Stomach smooth muscle (tissue), 2 donors: ENCODE measurements around the gene GADD45GIP1.

Experiments used
- H3K27ac ChIP-seq: one replicate; pipeline ENCODE4 v1.7.0; 2013; ENCODE audit warnings: mild to moderate bottlenecking, low read length, inconsistent platforms
- H3K27me3 ChIP-seq, 2 donors: one replicate each; pipeline ENCODE4 v1.7.0; 2013; ENCODE audit warnings: low read length in 2 of 2; ENCODE audit not compliant: insufficient read depth in 2 of 2, control insufficient read depth in 1 of 2
- H3K36me3 ChIP-seq, 2 donors: one replicate each; pipeline ENCODE4 v1.7.0; 2013; ENCODE audit warnings: low read length in 2 of 2; ENCODE audit not compliant: control insufficient read depth in 2 of 2, insufficient read depth in 2 of 2
- H3K4me1 ChIP-seq: one replicate; pipeline ENCODE4 v1.7.0; 2013; ENCODE audit warnings: low read length; ENCODE audit not compliant: control insufficient read depth, insufficient read depth
- H3K4me3 ChIP-seq, 2 donors: one replicate each; pipeline ENCODE4 v1.7.0; 2013; ENCODE audit warnings: low read length in 2 of 2
- H3K9ac ChIP-seq, 2 donors: one replicate each; pipeline ENCODE4 v1.7.0; 2013; ENCODE audit warnings: low read length in 2 of 2, mild to moderate bottlenecking in 1 of 2
- H3K9me3 ChIP-seq, 2 donors: one replicate each; pipeline ENCODE4 v1.7.0; 2013; ENCODE audit warnings: low read length in 2 of 2; ENCODE audit not compliant: control insufficient read depth in 2 of 2
- donor health status: healthy.
- donor health status: Pancreatic carcinoma.

Gene GADD45GIP1

DNA sequence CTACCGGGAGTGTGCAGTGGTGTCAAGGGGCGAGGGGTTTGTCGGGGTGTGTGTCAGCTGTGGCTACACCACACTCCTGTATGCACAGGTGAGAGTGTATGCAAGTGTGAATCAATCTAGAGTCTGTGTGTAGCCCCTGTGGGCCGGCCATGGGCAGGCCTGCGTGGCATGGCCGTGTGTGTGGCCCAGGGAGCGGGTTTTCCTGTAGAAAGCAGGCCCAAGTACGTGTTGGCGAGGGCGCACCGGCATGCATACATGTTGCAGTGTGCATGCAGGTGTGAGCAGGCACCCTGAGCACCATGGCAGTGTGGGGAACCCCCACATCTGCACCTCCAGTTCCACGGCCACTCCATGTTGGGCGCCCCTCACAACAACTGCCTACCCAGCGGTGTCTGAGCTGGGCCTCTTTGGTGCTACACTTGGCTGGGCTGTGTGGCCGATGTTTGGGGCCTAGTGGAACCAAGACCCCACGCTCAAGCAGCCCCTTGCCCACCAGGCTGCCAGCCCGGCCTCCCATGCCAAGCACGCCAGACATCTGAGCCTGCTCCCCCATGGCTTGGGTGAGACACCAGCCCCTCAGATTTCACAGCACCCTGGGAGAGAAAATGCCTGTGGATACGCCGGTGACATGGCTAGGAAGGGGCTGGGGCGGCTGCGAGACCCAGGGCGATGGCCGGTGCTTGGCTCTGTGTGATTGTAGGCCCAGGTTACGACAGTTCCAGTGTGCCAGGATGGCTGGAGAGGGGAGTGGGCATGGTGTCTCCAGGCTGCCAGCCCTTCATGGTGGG lies 40.4 kb upstream of the GADD45GIP1 start:
- Histone ChIP-seq H3K9ac (peak overlapping the region; percentile 69 to 72), H3K36me3 (peaks cover 0 to 10% of the 10 kb centered on the region in 2 donors), H3K27me3 (no peaks in the 10 kb centered on the region), H3K4me3 (peak overlapping the region; percentile 87 to 90), H3K4me1 (peaks cover 63% of the 10 kb centered on the region), H3K9me3 (no peaks in the 10 kb centered on the region), H3K27ac (peak overlapping the region; percentile 95)

GRCh38 chr19:12996406-12997094 lies 39.5 kb upstream of the GADD45GIP1 start:
- peak overlapping the region; percentile 87 to 90 for H3K4me3 ChIP-seq
- H3K9me3 ChIP-seq: no peaks in the 10 kb centered on the region
- peaks cover 55% of the 10 kb centered on the region for H3K4me1 ChIP-seq
- H3K36me3 ChIP-seq: peaks cover 0 to 10% of the 10 kb centered on the region in 2 donors
- peak overlapping the region; percentile 95 for H3K27ac ChIP-seq
- H3K9ac ChIP-seq: peak overlapping the region; percentile 72 to 74
- no peaks in the 10 kb centered on the region for H3K27me3 ChIP-seq

GRCh38 chr19:12995596-12996405 lies 38.8 kb upstream of the GADD45GIP1 start:
- peaks cover 48% of the 10 kb centered on the region for H3K4me1 ChIP-seq
- H3K9me3 ChIP-seq: no peaks in the 10 kb centered on the region
- H3K4me3 ChIP-seq: peak overlapping the region; percentile 87 to 90
- no peaks in the 10 kb centered on the region for H3K27me3 ChIP-seq
- peak overlapping the region; percentile 95 for H3K27ac ChIP-seq
- H3K9ac ChIP-seq: peak overlapping the region; percentile 72 to 74
- H3K36me3 ChIP-seq: peaks cover 0 to 10% of the 10 kb centered on the region in 2 donors

- Histone ChIP-seq H3K27me3 (no peaks in the 10 kb centered on the region), H3K9ac (peak within 1 kb of the TSS; percentile 72 to 74), H3K4me1 (peaks cover 39% of the 10 kb centered on the region), H3K9me3 (no peaks in the 10 kb centered on the region), H3K4me3 (peak within 1 kb of the TSS; percentile 87 to 90), H3K27ac (peak within 1 kb of the TSS; percentile 95), H3K36me3 (peaks cover 0 to 10% of the 10 kb centered on the region in 2 donors)
Observed at GRCh38 chr19:12994701-12995595, 37.9 kb upstream of the GADD45GIP1 start, which contains the start of gene NFIX. Gene NFIX (plus strand): TSS chr19:12995475. CDS start chr19:12995838, 363 bp downstream.

DNA sequence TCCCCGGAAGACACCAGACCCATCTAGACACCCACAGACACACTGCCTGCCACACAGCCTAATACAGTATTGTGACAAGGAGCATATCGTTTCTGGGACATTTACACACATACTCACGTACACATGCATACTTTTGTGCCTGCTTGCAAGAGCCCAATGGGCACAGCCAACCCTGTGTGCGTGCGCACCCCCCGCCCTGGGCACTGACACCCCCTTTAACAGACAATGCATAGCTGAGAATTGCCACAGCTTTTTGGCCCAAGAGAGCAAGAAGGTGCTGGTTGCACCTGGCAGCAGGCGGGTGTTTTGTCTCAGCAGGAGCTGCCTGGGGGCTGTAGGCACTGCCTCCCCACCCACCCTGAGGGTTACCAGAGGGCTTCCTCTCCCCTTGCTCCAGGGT lies 36.5 kb upstream of the GADD45GIP1 start:
- Histone ChIP-seq H3K27me3 (no peaks in the 10 kb centered on the region), H3K4me1 (peaks cover 26% of the 10 kb centered on the region), H3K27ac (no peak overlapping the region)

GRCh38 chr19:12992729-12993128 lies 35.7 kb upstream of the GADD45GIP1 start:
- Histone ChIP-seq H3K4me3 (no peak overlapping the region), H3K27ac (no peak overlapping the region), H3K9ac (no peak overlapping the region), H3K4me1 (peaks cover 21% of the 10 kb centered on the region), H3K27me3 (no peaks in the 10 kb centered on the region), H3K9me3 (no peaks in the 10 kb centered on the region), H3K36me3 (no peaks in the 10 kb centered on the region)

More for the DNA sequence above, 36.5 kb upstream of the GADD45GIP1 start:
- Histone ChIP-seq H3K9ac (no peak overlapping the region), H3K36me3 (peaks cover 0 to 1% of the 10 kb centered on the region in 2 donors), H3K9me3 (no peaks in the 10 kb centered on the region), H3K4me3 (no peak overlapping the region)

DNA sequence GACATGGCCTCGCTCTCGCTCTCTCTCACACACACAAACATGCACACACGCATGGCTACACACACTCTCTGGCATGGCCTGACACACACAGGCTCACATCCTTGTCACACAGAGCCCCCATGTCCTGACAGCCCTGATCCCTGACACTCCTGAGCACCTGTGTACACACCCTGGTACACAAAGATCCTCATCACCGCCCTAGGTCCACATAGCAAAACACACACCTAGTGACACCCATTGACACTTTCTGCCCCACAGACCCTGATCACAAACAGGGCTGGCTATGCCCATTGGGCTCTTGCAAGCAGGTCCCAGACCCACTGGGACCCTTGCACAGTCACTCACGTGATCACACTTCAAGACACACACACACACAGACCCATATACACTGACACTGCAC lies 34.3 kb upstream of the GADD45GIP1 start:
- Histone ChIP-seq H3K4me1 (peaks cover 8% of the 10 kb centered on the region), H3K27ac (no peak overlapping the region), H3K27me3 (no peaks in the 10 kb centered on the region), H3K9me3 (no peaks in the 10 kb centered on the region), H3K4me3 (no peak overlapping the region), H3K9ac (no peak overlapping the region), H3K36me3 (no peaks in the 10 kb centered on the region)

DNA sequence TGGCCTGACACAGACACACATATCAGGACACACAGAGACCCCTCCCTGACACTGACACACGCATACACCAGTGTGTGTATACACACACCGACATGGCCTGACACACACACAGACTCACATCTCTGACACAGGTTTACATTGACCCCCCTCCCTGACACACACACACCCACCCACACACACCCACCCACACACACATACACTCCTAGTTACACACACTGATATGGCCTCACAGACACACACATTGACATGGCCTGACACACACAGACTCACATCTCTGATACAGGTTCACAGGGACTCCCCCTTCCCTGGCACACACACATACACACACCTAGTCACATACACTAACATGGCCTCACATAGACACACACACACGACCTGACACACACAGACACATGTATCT lies 33.8 kb upstream of the GADD45GIP1 start:
- Histone ChIP-seq H3K9ac (no peak overlapping the region), H3K27me3 (no peaks in the 10 kb centered on the region), H3K27ac (no peak overlapping the region), H3K4me1 (peaks cover 8% of the 10 kb centered on the region), H3K36me3 (no peaks in the 10 kb centered on the region), H3K9me3 (no peaks in the 10 kb centered on the region), H3K4me3 (no peak overlapping the region)

DNA sequence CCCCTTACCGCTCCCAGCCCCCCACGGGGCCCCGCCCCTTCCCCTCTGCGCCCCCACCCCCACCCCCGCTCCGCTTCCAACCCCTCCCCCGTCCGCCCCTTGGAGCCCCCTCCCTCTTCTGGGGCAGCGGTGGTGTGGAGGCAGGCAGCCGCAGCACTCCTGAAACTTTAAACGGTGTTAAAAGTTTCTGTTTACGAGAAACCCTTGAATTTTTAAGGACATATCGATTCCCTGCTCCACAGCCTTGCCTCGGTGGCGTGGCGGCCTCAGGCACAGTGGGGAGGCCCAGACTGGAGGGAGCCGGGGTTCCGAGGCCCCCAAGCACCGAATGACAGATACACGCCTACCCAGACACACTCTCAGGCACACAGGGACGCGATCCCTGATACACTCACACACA lies 33.4 kb upstream of the GADD45GIP1 start:
- H3K4me3 ChIP-seq: no peak overlapping the region
- H3K36me3 ChIP-seq: no peaks in the 10 kb centered on the region
- H3K9ac ChIP-seq: no peak overlapping the region
- peaks cover 11% of the 10 kb centered on the region for H3K4me1 ChIP-seq
- no peaks in the 10 kb centered on the region for H3K27me3 ChIP-seq
- H3K27ac ChIP-seq: no peak overlapping the region
- no peaks in the 10 kb centered on the region for H3K9me3 ChIP-seq

DNA sequence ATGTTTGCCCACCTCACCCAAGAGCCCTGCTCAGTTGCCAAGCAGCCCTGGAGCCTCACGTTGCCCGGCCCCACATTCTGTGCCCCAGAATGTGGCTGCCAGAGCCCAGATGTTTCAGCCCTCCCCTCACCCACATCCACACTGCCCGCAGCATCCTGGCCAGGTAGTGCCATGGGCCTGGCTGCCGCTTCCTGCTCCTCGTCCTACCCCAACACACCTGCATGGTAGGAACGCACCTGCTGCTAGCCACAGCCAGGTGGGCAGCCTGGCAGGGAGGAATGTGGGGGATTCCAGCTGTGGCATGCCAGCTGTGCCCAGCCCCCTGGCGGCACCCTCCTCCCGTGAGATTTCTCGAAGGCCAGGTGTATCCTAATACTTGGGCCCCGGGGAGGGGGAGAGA lies 30.8 kb upstream of the GADD45GIP1 start:
- Histone ChIP-seq H3K27ac (no peak overlapping the region), H3K4me3 (no peak overlapping the region), H3K27me3 (no peaks in the 10 kb centered on the region), H3K9ac (no peak overlapping the region), H3K4me1 (peaks cover 19% of the 10 kb centered on the region), H3K9me3 (no peaks in the 10 kb centered on the region), H3K36me3 (no peaks in the 10 kb centered on the region)
